Liver (tissue), 9 donors: Measurements from ENCODE around the gene ATP11A. TPM values are rescaled to one million over a fixed set of nuclear protein-coding genes. Genes with fewer than 3 reads are reported as not detected.

Experiments used
- DNase-seq: peaks from one replicate; pipeline ENCODE4 v3.0.0-alpha.2; 2017; ENCODE audit warnings: low spot score
- H3K27ac ChIP-seq, 2 donors: one replicate each; pipeline ENCODE4 v1.7.0; 2013; ENCODE audit warnings: inconsistent platforms in 2 of 2, low read length in 2 of 2, control low read depth in 1 of 2, low read depth in 1 of 2, mild to moderate bottlenecking in 1 of 2
- H3K27me3 ChIP-seq, 4 donors: one replicate each; pipeline versions ENCODE4 v1.6.1 to v1.7.0; 2013; ENCODE audit warnings: low read length in 3 of 4, inconsistent platforms in 1 of 4, mild to moderate bottlenecking in 1 of 4, moderate library complexity in 1 of 4; ENCODE audit not compliant: control insufficient read depth in 4 of 4, insufficient read depth in 4 of 4
- H3K36me3 ChIP-seq, 4 donors: one replicate each; pipeline versions ENCODE4 v1.6.1 to v1.7.0; 2013; ENCODE audit warnings: low read length in 3 of 4, mild to moderate bottlenecking in 3 of 4, low read depth in 1 of 4, moderate library complexity in 1 of 4; ENCODE audit not compliant: control insufficient read depth in 4 of 4, insufficient read depth in 3 of 4
- H3K4me1 ChIP-seq, 4 donors: one replicate each; pipeline versions ENCODE4 v1.6.1 to v1.7.0; 2013; ENCODE audit warnings: low read length in 3 of 4, mild to moderate bottlenecking in 3 of 4, moderate library complexity in 1 of 4; ENCODE audit not compliant: control insufficient read depth in 4 of 4, insufficient read depth in 4 of 4
- H3K4me3 ChIP-seq, 3 donors: one replicate each; pipeline versions ENCODE4 v1.6.1 to v1.7.0; 2013; ENCODE audit warnings: low read length in 3 of 3, control low read depth in 1 of 3, low read depth in 1 of 3, mild to moderate bottlenecking in 1 of 3
- H3K9ac ChIP-seq, 2 donors: one replicate each; pipeline ENCODE4 v1.7.0; 2013; ENCODE audit warnings: low read length in 2 of 2, mild to moderate bottlenecking in 2 of 2, moderate library complexity in 2 of 2, control low read depth in 1 of 2, low read depth in 1 of 2
- H3K9me3 ChIP-seq, 4 donors: one replicate each; pipeline versions ENCODE4 v1.6.1 to v1.7.0; 2013; ENCODE audit warnings: low read length in 3 of 4; ENCODE audit not compliant: control insufficient read depth in 4 of 4
- ATF3 ChIP-seq: IDR thresholded peaks from 2 replicates; pipeline ENCODE4 v1.6.1; 2016; ENCODE audit warnings: antibody characterized with exemption
- CTCF ChIP-seq: fragments of 150-350 bp; IDR thresholded peaks from 2 replicates; pipeline ENCODE4 v1.5.1; 2017; ENCODE audit warnings: improper control_type of control experiment, low read depth, low read length; ENCODE audit not compliant: missing input control
- EGR1 ChIP-seq, 2 donors: IDR thresholded peaks; 2 replicates each; pipeline ENCODE4 v1.6.1; 2016 to 2018; ENCODE audit warnings: antibody characterized with exemption in 2 of 2, low read depth in 2 of 2
- FOXA1 ChIP-seq: IDR thresholded peaks from 2 replicates; pipeline ENCODE4 v1.6.1; 2016; ENCODE audit warnings: antibody characterized with exemption
- FOXA2 ChIP-seq: IDR thresholded peaks from 2 replicates; pipeline ENCODE4 v1.6.1; 2016; ENCODE audit warnings: antibody characterized with exemption
- GABPA ChIP-seq, 2 donors: IDR thresholded peaks in 1 of 2; conservative IDR thresholded peaks in 1 of 2; 2 replicates each; pipeline ENCODE4 v1.6.1; 2016; ENCODE audit warnings: antibody characterized with exemption in 2 of 2, mild to moderate bottlenecking in 1 of 2, moderate library complexity in 1 of 2
- HNF4A ChIP-seq, 2 donors: conservative IDR thresholded peaks; 2 replicates each; pipeline ENCODE4 v1.6.1; 2016; ENCODE audit warnings: antibody characterized with exemption in 2 of 2, mild to moderate bottlenecking in 2 of 2
- HNF4G ChIP-seq: IDR thresholded peaks from 2 replicates; pipeline ENCODE4 v1.6.1; 2016; ENCODE audit warnings: antibody characterized with exemption
- JUND ChIP-seq, 2 donors: IDR thresholded peaks; 2 replicates each; pipeline ENCODE4 v1.6.1; 2016; ENCODE audit warnings: antibody characterized with exemption in 2 of 2
- MAX ChIP-seq: IDR thresholded peaks from 2 replicates; pipeline ENCODE4 v1.6.1; 2016; ENCODE audit warnings: antibody characterized with exemption
- NR2F2 ChIP-seq: IDR thresholded peaks from 2 replicates; pipeline ENCODE4 v1.6.1; 2016; ENCODE audit warnings: antibody characterized with exemption
- RAD21 ChIP-seq, 2 donors: IDR thresholded peaks; 2 replicates each; pipeline ENCODE4 v1.6.1; 2016; ENCODE audit warnings: antibody characterized with exemption in 2 of 2, mild to moderate bottlenecking in 2 of 2
- REST ChIP-seq: IDR thresholded peaks from 2 replicates; pipeline ENCODE4 v1.6.1; 2016; ENCODE audit warnings: antibody characterized with exemption, mild to moderate bottlenecking
- RXRA ChIP-seq, 2 donors: IDR thresholded peaks; 2 replicates each; pipeline ENCODE4 v1.6.1; 2017 to 2018; ENCODE audit warnings: antibody characterized with exemption in 2 of 2, mild to moderate bottlenecking in 1 of 2
- SP1 ChIP-seq: IDR thresholded peaks from 2 replicates; pipeline ENCODE4 v1.6.1; 2018; ENCODE audit warnings: antibody characterized with exemption, mild to moderate bottlenecking
- TAF1 ChIP-seq: conservative IDR thresholded peaks from 2 replicates; pipeline ENCODE4 v1.6.1; 2016; ENCODE audit warnings: antibody characterized with exemption, mild to moderate bottlenecking
- YY1 ChIP-seq: IDR thresholded peaks from 2 replicates; pipeline ENCODE4 v1.6.1; 2016; ENCODE audit warnings: antibody characterized with exemption, mild to moderate bottlenecking
- ZBTB33 ChIP-seq: IDR thresholded peaks from 2 replicates; pipeline ENCODE4 v1.6.1; 2016; ENCODE audit warnings: antibody characterized with exemption
- WGBS: extraction: QIAGEN DNeasy Blood & Tissue Kit; methylation state at CpG from one replicate; pipeline ENCODE4 v1.1.7; 2013; 5-methylcytosine and 5-hydroxymethylcytosine counted together
- polyA plus RNA-seq, 2 donors: library from polyadenylated mRNA; stranded (reverse) in 1 of 2; unstranded in 1 of 2; fragments of 200-250 nt in 1 of 2; fragments of >200 nt in 1 of 2; fragmentation: Nextera tagmentation in 1 of 2; extraction: Ambion mirVana in 1 of 2; gene quantifications; one replicate each; pipeline versions ENCODE4 v1.2.1 to v1.2.3, GENCODE V29; 2013 to 2015
- total RNA-seq, 2 donors: library from RNA; depleted of rRNA; stranded (reverse); fragments of >200 nt; gene quantifications; one replicate each; pipeline ENCODE4 v1.2.3, GENCODE V29; 2014
- donor health status: healthy.
- donor health status: healthy.
- donor health status: healthy.
- donor health status: healthy.
- donor health status: healthy.

Gene ATP11A
- total and polyA plus RNA-seq, 4 donors: 8.7 to 27.9 (median 13.8) TPM

GRCh38 chr13:112807653-112808376, 118.0 kb downstream of the ATP11A start:
- Histone ChIP-seq H3K27ac (no peak overlapping the region), H3K9ac (no peak overlapping the region), H3K4me1 (peaks cover 0 to 1% (median 0%) of the 10 kb centered on the region in 4 donors), H3K4me3 (no peak overlapping the region), H3K36me3 (peaks cover 5 to 28% (median 11%) of the 10 kb centered on the region in 4 donors), H3K27me3 (no peaks in the 10 kb centered on the region), H3K9me3 (no peaks in the 10 kb centered on the region)
- no peak for DNase-seq
- TF ChIP-seq RAD21 (IDR thresholded peaks at IDR 0.05): no peak
- WGBS: 95% methylated on average over 24 of the region's 24 CpGs

GRCh38 chr13:112808377-112809140, 118.7 kb downstream of the ATP11A start:
- 92% methylated on average over 26 of the region's 26 CpGs for WGBS
- H3K27me3 ChIP-seq: no peaks in the 10 kb centered on the region
- no peak overlapping the region for H3K27ac ChIP-seq
- no peaks in the 10 kb centered on the region for H3K9me3 ChIP-seq
- H3K9ac ChIP-seq: no peak overlapping the region
- no peaks in the 10 kb centered on the region for H3K4me1 ChIP-seq
- peaks cover 7 to 32% (median 11%) of the 10 kb centered on the region in 4 donors for H3K36me3 ChIP-seq
- DNase-seq: no peak
- TF ChIP-seq TAF1: no peak
- TF ChIP-seq JUND (IDR thresholded peaks at IDR 0.05): no peak
- TF ChIP-seq CTCF: no peak
- no peak for TF ChIP-seq SP1
- no peak for TF ChIP-seq NR2F2
- no peak for TF ChIP-seq EGR1 (IDR thresholded peaks at IDR 0.05; ENCODE audit: low read depth in 2 of 2)
- TF ChIP-seq RAD21 (IDR thresholded peaks at IDR 0.05): no peak
- no peak for TF ChIP-seq MAX
- TF ChIP-seq RXRA (IDR thresholded peaks at IDR 0.05): no peak
- no peak for TF ChIP-seq ATF3
- no peak for TF ChIP-seq HNF4A (conservative IDR thresholded peaks at IDR 0.05)
- no peak for TF ChIP-seq HNF4G
- no peak for TF ChIP-seq REST
- TF ChIP-seq YY1: no peak
- TF ChIP-seq FOXA1: no peak
- no peak for TF ChIP-seq FOXA2
- TF ChIP-seq GABPA (IDR thresholded peaks at IDR 0.05 in 1 of 2, conservative IDR thresholded peaks at IDR 0.05 in 1 of 2): no peak
- no peak for TF ChIP-seq ZBTB33
- no peak overlapping the region for H3K4me3 ChIP-seq
